K562 (cell line): ENCODE measurements around the gene DAD1. TPM values are rescaled to one million over a fixed set of nuclear protein-coding genes. Genes with fewer than 3 reads are reported as not detected.

ENCODE experiments used
- CREB3 ChIP-seq: fragments of 450-650 bp; conservative IDR thresholded peaks from 2 replicates; pipeline ENCODE4 v1.6.1; 2016; ENCODE audit warnings: missing genetic modification characterization, low read depth, mild to moderate bottlenecking, missing compliant biosample characterization, moderate library complexity
- CREB3L1 ChIP-seq: fragments of 450-650 bp; IDR thresholded peaks from 2 replicates; pipeline ENCODE4 v1.6.1; 2014; ENCODE audit warnings: low read depth, mild to moderate bottlenecking, moderate library complexity, borderline replicate concordance
- CTCF ChIP-seq, 3 experiments: IDR thresholded peaks in 2 of 3; conservative IDR thresholded peaks in 1 of 3; 2 replicates each; pipeline ENCODE4 v1.5.1; 2011 to 2012; ENCODE audit warnings: low read length in 3 of 3, mild to moderate bottlenecking in 3 of 3, control low read depth in 2 of 3, improper control_type of control experiment in 1 of 3, inconsistent platforms in 1 of 3, low read depth in 1 of 3, mixed read lengths in 1 of 3, moderate library complexity in 1 of 3; ENCODE audit not compliant: insufficient read depth in 2 of 3
- DLX4 ChIP-seq: fragments of 250-450 bp; sonication (Bioruptor Pico); IDR thresholded peaks from 2 replicates; pipeline ENCODE4 v1.6.1; 2021; ENCODE audit warnings: mild to moderate bottlenecking
- FOS ChIP-seq: IDR thresholded peaks from 3 replicates; pipeline ENCODE4 v1.6.1; 2011; ENCODE audit not compliant: insufficient read length; ENCODE audit errors: extremely low read depth
- FOXJ3 ChIP-seq: sonication (generic); formaldehyde crosslinking; IDR thresholded peaks from 2 replicates; pipeline ENCODE4 v1.4.0; 2020; ENCODE audit warnings: mild to moderate bottlenecking, missing genetic modification reagents
- FOXP4 ChIP-seq: sonication (generic); formaldehyde crosslinking; IDR thresholded peaks from 2 replicates; pipeline ENCODE4 v1.8.0; 2022; ENCODE audit warnings: mild to moderate bottlenecking, missing genetic modification reagents, borderline replicate concordance
- KLF16 ChIP-seq: IDR thresholded peaks from 2 replicates; pipeline ENCODE4 v1.6.1; 2016; ENCODE audit warnings: antibody characterized with exemption
- KLF6 ChIP-seq: fragments of 250-450 bp; sonication (Bioruptor Pico); IDR thresholded peaks from 2 replicates; pipeline ENCODE4 v1.4.0; 2020; ENCODE audit warnings: mild to moderate bottlenecking, moderate library complexity, borderline replicate concordance
- MAX ChIP-seq: sonication (generic); formaldehyde crosslinking; IDR thresholded peaks from 2 replicates; pipeline ENCODE4 v1.9.0; 2022; ENCODE audit warnings: mild to moderate bottlenecking, missing genetic modification reagents
- MYNN ChIP-seq, 2 experiments: sonication (generic); formaldehyde crosslinking in 1 of 2; IDR thresholded peaks; 2 replicates each; pipeline versions ENCODE4 v1.5.0 to v1.6.1; 2016 to 2020; ENCODE audit warnings: antibody characterized with exemption in 1 of 2, missing genetic modification reagents in 1 of 2
- NFE2L1 ChIP-seq: fragments of 450-650 bp; IDR thresholded peaks from 2 replicates; pipeline ENCODE4 v1.6.1; 2016; ENCODE audit warnings: missing genetic modification characterization, low read depth, mild to moderate bottlenecking, missing compliant biosample characterization, moderate library complexity, borderline replicate concordance
- SAFB ChIP-seq: fragments of 200-400 bp; formaldehyde crosslinking; IDR thresholded peaks from 2 replicates; pipeline ENCODE4 v1.6.1; 2017; ENCODE audit warnings: low read depth, low read length, borderline replicate concordance
- SAFB2 ChIP-seq: fragments of 200-400 bp; formaldehyde crosslinking; IDR thresholded peaks from 2 replicates; pipeline ENCODE4 v1.6.1; 2018; ENCODE audit warnings: borderline replicate concordance, low read length, low read depth, moderate library complexity; ENCODE audit not compliant: severe bottlenecking
- ZNF584 ChIP-seq: fragments of 200-800 bp; sonication (Bioruptor generic); IDR thresholded peaks from 2 replicates; pipeline ENCODE4 v1.6.1; 2016; ENCODE audit warnings: low read depth, mild to moderate bottlenecking, missing genetic modification characterization, missing compliant biosample characterization
- ZNF589 ChIP-seq: fragments of 200-800 bp; sonication (Bioruptor generic); IDR thresholded peaks from 2 replicates; pipeline ENCODE4 v1.6.1; 2016; ENCODE audit warnings: low read depth, missing genetic modification characterization, missing compliant biosample characterization
- ZNF778 ChIP-seq: fragments of 450-650 bp; formaldehyde crosslinking; IDR thresholded peaks from 2 replicates; pipeline ENCODE4 v1.4.0; 2020; ENCODE audit warnings: mild to moderate bottlenecking, moderate library complexity
- polyA plus RNA-seq, 8 experiments: library from polyadenylated mRNA; depleted of rRNA in 4 of 8; stranded (reverse) in 5 of 8; unstranded in 3 of 8; fragments of >200 nt; fragmentation: Nextera tagmentation in 2 of 8; fragmentation: Illumina TruSeq in 1 of 8; extraction: Ambion mirVana in 2 of 8; extraction: Trizol in 1 of 8; gene quantifications; 2 replicates each; pipeline versions ENCODE4 v1.2.1 to v1.2.3, GENCODE V29; 2011 to 2014; ENCODE audit warnings: inconsistent platforms in 1 of 8, missing spikeins in 1 of 8
- total RNA-seq, 7 experiments: library from RNA; depleted of rRNA in 6 of 7; stranded (reverse); fragments of >200 nt in 6 of 7; fragmentation: Illumina TruSeq in 2 of 7; extraction: Trizol in 2 of 7; gene quantifications; 2 replicates each; pipeline versions ENCODE4 v1.2.1 to v1.2.3, GENCODE V29; 2011 to 2021; ENCODE audit warnings: low replicate concordance in 1 of 7

DAD1 gene
- total and polyA plus RNA-seq, 9 of the 15 experiments (the other 6 are each of a cell fraction or from before 2014, with no cell fraction given) = 104 to 617 (median 222) TPM

- no peak for TF ChIP-seq DLX4 (CRISPR knock-in tag)
- TF ChIP-seq CREB3L1 = no peak
- TF ChIP-seq FOS = no peak
- no peak for TF ChIP-seq CTCF (IDR thresholded peaks at IDR 0.05 in 2 of 3, conservative IDR thresholded peaks at IDR 0.05 in 1 of 3; ENCODE audit: insufficient read depth in 2 of 3, low read depth in 1 of 3, low read length in 3 of 3)
- peak; percentile 88 for TF ChIP-seq MAX
- peak; percentile 74; the same call in 1 of the 2 replicates for TF ChIP-seq KLF16
- no peak for TF ChIP-seq FOXJ3 (CRISPR knock-in tag)
- TF ChIP-seq MYNN (IDR thresholded peaks at IDR 0.05) = no peak; the same call in 1 of the 2 replicates
- no peak for TF ChIP-seq MYNN (CRISPR knock-in tag; IDR thresholded peaks at IDR 0.05)
- no peak for TF ChIP-seq SAFB
- TF ChIP-seq ZNF589 (CRISPR knock-in tag) = peak; percentile 72
- no peak for TF ChIP-seq FOXP4 (CRISPR knock-in tag)
- peak; percentile 80; the same call in 1 of the 2 replicates for TF ChIP-seq ZNF584 (CRISPR knock-in tag)
- no peak for TF ChIP-seq SAFB2
- TF ChIP-seq NFE2L1 (tag) = no peak
- TF ChIP-seq ZNF778 (CRISPR knock-in tag) = no peak
- TF ChIP-seq CREB3 (tag) = no peak
- no peak for TF ChIP-seq KLF6 (CRISPR knock-in tag)
These were observed 32.7 kb downstream of the DAD1 start (continued) for GRCh38 chr14:22556021-22556989.
